H7 (cell line): ENCODE data around the gene PRR12. TPM values are rescaled to one million over a fixed set of nuclear protein-coding genes. Genes with fewer than 3 reads are reported as not detected.
A peak's percentile ranks its signal among the peaks of the same experiment; 100 is the strongest.

Experiments
- DNase-seq: peaks from one replicate; pipeline ENCODE4 v3.0.0; 2012
- H3K27me3 ChIP-seq: 2 replicates; pipeline ENCODE4 v1.6.0; 2011; ENCODE audit warnings: mild to moderate bottlenecking, low read length; ENCODE audit not compliant: control insufficient read depth, insufficient read depth
- H3K36me3 ChIP-seq: replicated peaks from 2 replicates; pipeline ENCODE4 v1.5.1; 2011; ENCODE audit warnings: low read length; ENCODE audit not compliant: control insufficient read depth, insufficient read depth
- H3K4me3 ChIP-seq: 2 replicates; pipeline ENCODE4 v1.5.1; 2011; ENCODE audit warnings: low read depth, mild to moderate bottlenecking, control low read depth, low read length, moderate library complexity; ENCODE audit not compliant: insufficient read depth
- total RNA-seq: library from RNA; depleted of rRNA; stranded (reverse); fragments of >200 nt; shearing (Covaris generic); gene quantifications from 2 replicates; pipeline ENCODE4 v1.2.3, GENCODE V29; 2014

Gene PRR12
- total RNA-seq, 1 experiment from 2014 or later, result 8.2 TPM

GRCh38 chr19:49593233-49594113 lies 2.5 kb downstream of the PRR12 start:
- peak; percentile 100 for DNase-seq
- no peaks in the 10 kb centered on the region for H3K27me3 ChIP-seq
- H3K36me3 ChIP-seq, result peaks cover 11% of the 10 kb centered on the region
- peak overlapping the region; percentile 93 for H3K4me3 ChIP-seq

DNA sequence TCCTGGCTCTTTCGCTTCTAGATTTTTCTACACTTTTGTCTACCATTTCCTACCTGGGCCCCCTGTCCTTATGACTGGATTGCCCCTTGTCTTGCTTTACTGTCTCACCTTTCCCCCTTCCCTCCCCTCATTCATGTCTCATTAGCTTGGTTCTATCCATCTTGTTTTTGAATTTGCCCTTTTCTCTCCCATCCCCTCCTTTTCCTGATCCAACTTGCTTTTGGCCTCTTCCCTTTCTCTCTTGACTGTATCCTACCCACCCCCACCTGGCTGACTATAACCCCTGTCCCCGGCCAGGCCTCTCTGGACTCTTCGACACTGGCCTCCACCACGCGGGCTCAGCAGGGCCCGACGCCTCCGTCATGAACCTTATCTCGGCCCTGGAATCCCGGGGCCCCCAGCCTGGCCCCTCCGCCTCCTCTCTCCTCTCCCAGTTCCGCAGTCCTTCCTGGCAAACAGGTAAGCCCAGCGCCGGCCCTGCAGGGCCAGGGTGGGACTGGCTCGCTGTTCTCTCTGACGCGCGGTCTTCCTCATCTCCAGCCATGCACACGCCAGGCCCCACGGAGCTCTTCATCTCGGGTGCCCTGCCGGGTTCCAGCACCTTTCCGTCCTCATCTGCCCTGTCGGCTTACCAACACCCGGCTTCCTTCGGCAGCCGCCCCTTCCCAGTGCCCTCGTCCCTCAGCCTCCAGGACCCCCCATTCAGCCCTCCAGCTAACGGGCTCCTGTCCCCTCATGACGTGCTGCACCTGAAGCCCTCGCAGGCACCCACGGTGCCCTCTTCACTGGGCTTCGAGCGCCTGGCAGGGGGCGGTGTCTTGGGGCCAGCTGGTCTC lies 3.4 kb downstream of the PRR12 start:
- H3K4me3 ChIP-seq, result no peak overlapping the region
- peaks cover 19% of the 10 kb centered on the region for H3K36me3 ChIP-seq
- no peaks in the 10 kb centered on the region for H3K27me3 ChIP-seq
- DNase-seq, result peak; percentile 46

GRCh38 chr19:49594993-49595818 lies 4.2 kb downstream of the PRR12 start:
- H3K36me3 ChIP-seq, result peaks cover 27% of the 10 kb centered on the region

GRCh38 chr19:49595819-49596404 lies 4.9 kb downstream of the PRR12 start:
- peaks cover 28% of the 10 kb centered on the region for H3K36me3 ChIP-seq
- no peaks in the 10 kb centered on the region for H3K27me3 ChIP-seq
- DNase-seq, result peak; percentile 60
- no peak overlapping the region for H3K4me3 ChIP-seq

More at GRCh38 chr19:49594993-49595818, 4.2 kb downstream of the PRR12 start:
- Histone ChIP-seq H3K4me3 (no peak overlapping the region), H3K27me3 (no peaks in the 10 kb centered on the region)
- peak; percentile 55 for DNase-seq

GRCh38 chr19:49596407-49596806 lies 5.4 kb downstream of the PRR12 start:
- Histone ChIP-seq H3K36me3 (peaks cover 32% of the 10 kb centered on the region), H3K27me3 (no peaks in the 10 kb centered on the region), H3K4me3 (no peak overlapping the region)
- no peak for DNase-seq

DNA sequence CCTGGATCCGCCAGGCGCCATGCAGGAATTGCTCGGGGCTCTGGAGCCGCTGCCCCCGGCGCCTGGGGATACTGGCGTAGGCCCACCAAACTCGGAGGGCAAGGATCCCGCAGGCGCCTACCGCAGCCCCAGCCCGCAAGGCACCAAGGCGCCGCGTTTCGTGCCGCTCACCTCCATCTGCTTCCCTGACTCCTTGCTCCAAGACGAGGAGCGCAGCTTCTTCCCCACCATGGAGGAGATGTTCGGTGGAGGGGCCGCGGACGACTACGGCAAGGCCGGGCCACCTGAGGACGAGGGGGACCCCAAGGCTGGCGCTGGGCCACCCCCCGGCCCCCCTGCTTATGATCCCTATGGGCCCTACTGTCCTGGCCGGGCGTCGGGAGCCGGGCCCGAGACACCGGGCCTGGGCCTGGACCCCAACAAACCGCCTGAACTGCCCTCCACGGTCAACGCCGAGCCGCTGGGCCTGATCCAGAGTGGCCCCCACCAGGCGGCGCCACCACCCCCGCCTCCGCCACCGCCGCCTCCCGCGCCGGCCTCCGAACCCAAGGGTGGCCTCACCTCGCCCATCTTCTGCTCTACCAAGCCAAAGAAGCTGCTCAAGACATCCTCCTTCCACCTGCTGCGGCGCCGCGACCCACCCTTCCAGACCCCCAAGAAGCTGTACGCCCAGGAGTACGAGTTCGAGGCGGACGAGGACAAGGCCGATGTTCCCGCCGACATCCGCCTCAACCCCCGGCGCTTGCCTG lies 6.1 kb downstream of the PRR12 start:
- peaks cover 36% of the 10 kb centered on the region for H3K36me3 ChIP-seq
- no peaks in the 10 kb centered on the region for H3K27me3 ChIP-seq
- DNase-seq, result peak; percentile 80
- H3K4me3 ChIP-seq, result no peak overlapping the region

DNA sequence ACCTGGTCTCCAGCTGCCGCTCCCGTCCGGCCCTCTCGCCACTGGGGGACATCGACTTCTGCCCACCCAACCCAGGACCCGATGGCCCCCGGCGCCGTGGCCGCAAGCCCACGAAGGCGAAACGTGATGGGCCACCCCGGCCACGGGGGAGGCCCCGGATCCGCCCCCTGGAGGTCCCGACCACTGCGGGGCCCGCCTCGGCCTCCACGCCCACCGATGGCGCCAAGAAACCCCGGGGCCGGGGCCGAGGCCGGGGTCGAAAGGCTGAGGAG lies 6.7 kb downstream of the PRR12 start:
- H3K4me3 ChIP-seq, result no peak overlapping the region
- peaks cover 37% of the 10 kb centered on the region for H3K36me3 ChIP-seq
- DNase-seq, result peak; percentile 61
- no peaks in the 10 kb centered on the region for H3K27me3 ChIP-seq

- Histone ChIP-seq H3K4me3 (no peak overlapping the region), H3K27me3 (no peaks in the 10 kb centered on the region), H3K36me3 (peaks cover 38% of the 10 kb centered on the region)
- peak; percentile 45 for DNase-seq
These were observed 8.7 kb downstream of the PRR12 start for GRCh38 chr19:49599378-49600295.

DNA sequence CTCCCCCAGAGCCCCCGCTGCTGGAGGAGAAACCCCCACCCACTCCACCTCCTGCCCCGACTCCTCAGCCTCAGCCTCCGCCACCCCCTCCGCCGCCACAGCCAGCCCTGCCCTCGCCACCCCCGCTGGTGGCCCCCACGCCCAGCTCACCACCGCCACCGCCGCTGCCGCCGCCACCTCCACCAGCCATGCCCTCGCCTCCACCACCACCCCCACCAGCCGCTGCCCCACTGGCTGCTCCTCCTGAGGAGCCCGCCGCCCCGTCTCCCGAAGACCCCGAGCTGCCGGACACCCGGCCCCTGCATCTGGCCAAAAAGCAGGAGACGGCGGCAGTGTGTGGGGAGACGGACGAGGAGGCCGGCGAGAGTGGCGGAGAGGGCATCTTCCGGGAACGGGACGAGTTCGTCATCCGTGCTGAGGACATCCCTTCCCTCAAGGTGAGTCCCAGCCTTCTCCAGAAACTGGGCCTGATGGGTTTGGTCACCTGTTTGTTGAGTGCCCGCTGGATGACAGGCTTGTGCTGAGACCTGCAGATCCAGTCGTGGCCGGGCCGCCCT lies 10.6 kb downstream of the PRR12 start:
- no peak overlapping the region for H3K4me3 ChIP-seq
- peak; percentile 47 for DNase-seq
- H3K36me3 ChIP-seq, result peaks cover 41% of the 10 kb centered on the region
- H3K27me3 ChIP-seq, result no peaks in the 10 kb centered on the region

GRCh38 chr19:49602806-49603205 lies 11.8 kb downstream of the PRR12 start:
- no peak for DNase-seq
- Histone ChIP-seq H3K4me3 (no peak overlapping the region), H3K27me3 (no peaks in the 10 kb centered on the region), H3K36me3 (peaks cover 42% of the 10 kb centered on the region)

DNA sequence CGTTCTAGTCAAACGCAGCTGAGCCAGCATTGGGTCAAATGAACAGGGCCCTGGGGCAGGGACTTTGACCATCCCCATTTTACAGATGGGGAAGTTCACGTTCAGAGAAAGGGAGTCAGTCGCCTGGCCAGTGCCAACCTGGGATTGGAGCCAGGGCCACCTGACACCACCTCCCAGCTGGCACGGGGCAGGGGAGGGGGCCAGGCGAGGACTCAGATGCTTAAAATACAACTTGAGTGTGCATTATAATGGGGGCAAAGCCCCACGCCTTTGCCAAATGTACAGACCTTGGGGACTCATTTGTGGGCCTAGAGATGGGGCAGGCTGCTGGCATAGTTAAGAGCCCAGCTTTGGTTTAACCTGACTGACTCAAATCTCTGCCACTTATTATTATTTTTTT lies 14.6 kb downstream of the PRR12 start:
- Histone ChIP-seq H3K4me3 (no peak overlapping the region), H3K27me3 (no peaks in the 10 kb centered on the region), H3K36me3 (peaks cover 30% of the 10 kb centered on the region)
- no peak for DNase-seq

- H3K27me3 ChIP-seq, result no peaks in the 10 kb centered on the region
- no peak for DNase-seq
- H3K4me3 ChIP-seq, result no peak overlapping the region
- peaks cover 24% of the 10 kb centered on the region for H3K36me3 ChIP-seq
These were observed 18.6 kb downstream of the PRR12 start for GRCh38 chr19:49609499-49610092.
